Smooth muscle cell (in vitro differentiated cells): ENCODE data around the gene SPNS2. TPM values are rescaled to one million over a fixed set of nuclear protein-coding genes. Genes with fewer than 3 reads are reported as not detected.

Experiments
- DNase-seq: peaks from one replicate; lab custom pipeline; 2025; ENCODE audit not compliant: unreplicated experiment; lab: John Stamatoyannopoulos, UW
- H2AFZ ChIP-seq: fragments of 200-600 bp; sonication (generic); 2 replicates; pipeline ENCODE4 v1.6.0; 2016; ENCODE audit warnings: antibody characterized with exemption, low read depth, mild to moderate bottlenecking
- H3F3A ChIP-seq: fragments of 200-600 bp; sonication (generic); 2 replicates; pipeline ENCODE4 v1.6.0; 2017; ENCODE audit warnings: antibody characterized with exemption, low read depth
- H3K27ac ChIP-seq: fragments of 200-600 bp; sonication (generic); 2 replicates; pipeline ENCODE4 v1.5.1; 2016; ENCODE audit warnings: low read depth, mild to moderate bottlenecking
- H3K27me3 ChIP-seq: fragments of 200-600 bp; sonication (generic); 2 replicates; pipeline ENCODE4 v1.6.1; 2016; ENCODE audit warnings: low read depth, mild to moderate bottlenecking
- H3K36me3 ChIP-seq: fragments of 200-600 bp; sonication (generic); 2 replicates; pipeline ENCODE4 v1.5.1; 2016; ENCODE audit warnings: low read depth
- H3K4me1 ChIP-seq: fragments of 200-600 bp; sonication (generic); 2 replicates; pipeline ENCODE4 v1.5.1; 2016; ENCODE audit warnings: low read depth
- H3K4me2 ChIP-seq: fragments of 200-600 bp; sonication (generic); 2 replicates; pipeline ENCODE4 v1.6.0; 2016; ENCODE audit warnings: mild to moderate bottlenecking
- H3K4me3 ChIP-seq: fragments of 200-600 bp; sonication (generic); 2 replicates; pipeline ENCODE4 v1.5.1; 2016; ENCODE audit warnings: mild to moderate bottlenecking
- H3K79me2 ChIP-seq: fragments of 200-600 bp; sonication (generic); 2 replicates; pipeline ENCODE4 v1.6.0; 2016; ENCODE audit warnings: low read depth, mild to moderate bottlenecking
- H3K9ac ChIP-seq: fragments of 200-600 bp; sonication (generic); 2 replicates; pipeline ENCODE4 v1.6.0; 2016; ENCODE audit warnings: low read depth
- H3K9me3 ChIP-seq: fragments of 200-600 bp; sonication (generic); replicated peaks from 2 replicates; pipeline ENCODE4 v1.5.1; 2016; ENCODE audit warnings: low read depth
- H4K20me1 ChIP-seq: fragments of 200-600 bp; sonication (generic); 2 replicates; pipeline ENCODE4 v1.6.0; 2016; ENCODE audit warnings: low read depth
- WGBS: methylation state at CpG from one replicate; pipeline ENCODE4 v1.1.7; 2016; ENCODE audit warnings: low lambda C conversion rate; 5-methylcytosine and 5-hydroxymethylcytosine counted together
- polyA plus RNA-seq: library from polyadenylated mRNA; unstranded; fragments of >200 nt; fragmentation: Nextera tagmentation; extraction: Ambion mirVana; gene quantifications from 2 replicates; pipeline ENCODE4 v1.2.1, GENCODE V29; 2016
- total RNA-seq: library from RNA; depleted of rRNA; stranded (reverse); fragments of >200 nt; gene quantifications from 2 replicates; pipeline ENCODE4 v1.2.3, GENCODE V29; 2014
- TF ChIP-seq, protein P1 (sequence below): fragments of 200-600 bp; sonication (generic); IDR thresholded peaks from 2 replicates; pipeline ENCODE4 v1.5.1; 2017; ENCODE audit warnings: borderline replicate concordance, mild to moderate bottlenecking, antibody characterized with exemption; ENCODE audit not compliant: insufficient read depth, poor library complexity, severe bottlenecking

Gene SPNS2
- total and polyA plus RNA-seq, 2 experiments from 2014 or later: 5.1 to 16.5 TPM

DNA sequence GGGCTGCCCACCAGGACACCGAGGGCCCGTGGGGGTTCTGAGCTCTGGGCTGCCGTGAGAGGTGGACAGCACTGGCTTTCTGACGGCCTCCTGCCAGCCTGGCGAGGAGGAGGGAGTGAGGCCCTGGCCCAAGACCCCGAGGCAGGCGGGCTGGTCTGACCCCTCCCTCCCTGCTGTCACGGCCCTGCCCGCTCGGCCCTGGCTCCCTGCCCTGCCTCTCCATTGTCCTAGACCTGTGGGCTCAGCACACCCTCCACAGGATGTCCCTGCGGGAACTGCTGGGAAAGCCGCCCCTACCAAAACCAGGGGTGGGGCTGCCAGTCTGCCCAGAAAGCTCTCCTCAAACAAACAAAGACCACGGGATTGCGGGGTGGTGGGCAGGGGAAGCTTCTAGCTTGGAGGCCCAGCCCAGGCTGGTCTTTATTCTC lies 20.7 kb downstream of the SPNS2 start:
- no peak overlapping the region for H3K27ac ChIP-seq
- peaks cover 17% of the 10 kb centered on the region for H3K4me1 ChIP-seq
- H3K27me3 ChIP-seq: no peaks in the 10 kb centered on the region
- H3K9me3 ChIP-seq: no peaks in the 10 kb centered on the region
- DNase-seq: no peak
- 89% methylated on average over 12 of the region's 14 CpGs for WGBS
- H3K9ac ChIP-seq: no peak overlapping the region
- no peaks in the 10 kb centered on the region for H3K36me3 ChIP-seq
- H3K4me2 ChIP-seq: no peak overlapping the region
- TF ChIP-seq, protein P1, sequence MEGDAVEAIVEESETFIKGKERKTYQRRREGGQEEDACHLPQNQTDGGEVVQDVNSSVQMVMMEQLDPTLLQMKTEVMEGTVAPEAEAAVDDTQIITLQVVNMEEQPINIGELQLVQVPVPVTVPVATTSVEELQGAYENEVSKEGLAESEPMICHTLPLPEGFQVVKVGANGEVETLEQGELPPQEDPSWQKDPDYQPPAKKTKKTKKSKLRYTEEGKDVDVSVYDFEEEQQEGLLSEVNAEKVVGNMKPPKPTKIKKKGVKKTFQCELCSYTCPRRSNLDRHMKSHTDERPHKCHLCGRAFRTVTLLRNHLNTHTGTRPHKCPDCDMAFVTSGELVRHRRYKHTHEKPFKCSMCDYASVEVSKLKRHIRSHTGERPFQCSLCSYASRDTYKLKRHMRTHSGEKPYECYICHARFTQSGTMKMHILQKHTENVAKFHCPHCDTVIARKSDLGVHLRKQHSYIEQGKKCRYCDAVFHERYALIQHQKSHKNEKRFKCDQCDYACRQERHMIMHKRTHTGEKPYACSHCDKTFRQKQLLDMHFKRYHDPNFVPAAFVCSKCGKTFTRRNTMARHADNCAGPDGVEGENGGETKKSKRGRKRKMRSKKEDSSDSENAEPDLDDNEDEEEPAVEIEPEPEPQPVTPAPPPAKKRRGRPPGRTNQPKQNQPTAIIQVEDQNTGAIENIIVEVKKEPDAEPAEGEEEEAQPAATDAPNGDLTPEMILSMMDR: no peak
- no peak overlapping the region for H3K4me3 ChIP-seq
- no peaks in the 10 kb centered on the region for H3F3A ChIP-seq
- no peaks in the 10 kb centered on the region for H3K79me2 ChIP-seq
- H4K20me1 ChIP-seq: no peaks in the 10 kb centered on the region
- H2AFZ ChIP-seq: no peak overlapping the region

DNA sequence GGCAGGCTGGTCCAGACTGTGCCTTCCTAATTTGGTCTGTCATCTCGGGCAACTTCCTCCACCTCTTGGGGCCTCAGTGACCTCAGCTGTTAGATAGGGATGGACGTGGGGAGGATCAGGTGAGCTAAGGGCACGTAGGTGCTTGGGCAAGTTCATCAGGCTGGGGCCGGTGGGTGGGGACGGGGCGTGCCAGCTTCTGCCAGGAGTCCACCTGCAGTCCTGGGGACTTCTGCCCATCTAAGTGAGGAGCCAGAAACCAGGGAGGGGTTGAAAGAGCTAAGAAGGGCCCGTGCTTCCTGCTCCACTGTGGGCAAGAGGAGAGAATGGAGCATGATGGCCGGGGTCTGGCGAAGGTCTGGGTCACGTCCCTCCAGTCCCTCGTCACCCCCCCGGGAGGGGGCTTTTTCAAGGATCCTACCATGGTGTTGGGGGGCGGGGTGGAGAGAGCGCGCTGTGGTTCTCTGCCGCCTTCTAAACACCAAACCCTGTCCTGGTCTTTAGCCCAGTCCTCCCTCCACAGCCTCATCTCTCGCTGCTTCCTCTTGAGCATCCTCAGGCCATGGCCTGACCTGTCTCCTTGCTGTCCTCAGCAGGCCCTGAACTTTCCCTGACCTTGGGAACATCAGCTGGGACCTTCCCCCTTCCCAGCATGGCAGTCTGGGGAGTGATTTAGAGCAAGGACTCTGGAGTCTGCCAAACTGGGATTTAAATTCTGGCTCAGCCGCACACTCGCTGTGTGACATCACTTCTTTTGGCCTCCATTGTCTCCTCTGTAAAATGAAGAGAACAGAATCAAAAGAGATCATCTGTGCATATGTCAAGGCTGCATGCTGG lies 21.6 kb downstream of the SPNS2 start:
- Histone ChIP-seq H3K9ac (no peak overlapping the region), H3F3A (no peaks in the 10 kb centered on the region), H3K36me3 (no peaks in the 10 kb centered on the region), H3K27me3 (no peaks in the 10 kb centered on the region), H2AFZ (no peak overlapping the region), H3K79me2 (no peaks in the 10 kb centered on the region), H3K27ac (no peak overlapping the region), H3K4me3 (no peak overlapping the region), H4K20me1 (no peaks in the 10 kb centered on the region), H3K9me3 (no peaks in the 10 kb centered on the region), H3K4me2 (no peak overlapping the region), H3K4me1 (peaks cover 13% of the 10 kb centered on the region)
- 94% methylated on average over 19 of the region's 19 CpGs for WGBS
- DNase-seq: no peak
- TF ChIP-seq, protein P1: no peak

DNA sequence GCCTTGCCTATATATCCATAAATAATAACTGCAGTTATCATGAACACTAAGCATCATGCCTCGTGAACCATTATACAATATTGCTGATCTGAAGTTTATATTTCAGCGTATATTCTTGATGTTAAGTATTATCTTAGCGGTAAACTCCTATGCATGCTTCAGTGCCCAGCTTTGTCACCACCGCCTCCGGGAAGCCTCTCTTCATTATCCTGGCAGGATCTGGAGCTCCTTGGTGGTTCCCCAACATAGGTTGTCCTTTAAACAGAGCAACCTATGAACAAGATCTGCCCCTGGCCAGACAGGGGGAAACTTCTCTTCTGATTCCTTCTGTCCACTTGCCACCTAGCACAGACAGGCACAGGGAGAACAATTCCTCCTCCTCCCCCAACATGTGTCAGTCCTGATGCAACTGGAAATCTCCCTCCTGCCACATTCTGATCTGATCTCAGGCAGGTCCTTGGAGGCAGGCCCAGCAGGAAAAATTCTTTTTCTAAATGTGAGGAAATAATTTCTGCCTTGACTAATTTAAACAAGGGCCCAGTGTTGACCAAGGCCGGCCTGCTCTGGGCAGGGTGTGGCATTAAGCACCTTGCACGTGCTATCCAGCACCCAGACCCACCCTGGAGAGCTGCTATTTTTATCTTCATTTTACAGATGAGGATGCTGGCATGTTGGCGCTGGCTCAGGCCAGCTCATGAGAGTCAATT lies 22.4 kb downstream of the SPNS2 start:
- no peaks in the 10 kb centered on the region for H4K20me1 ChIP-seq
- 94% methylated on average over 8 of the region's 8 CpGs for WGBS
- no peak overlapping the region for H2AFZ ChIP-seq
- TF ChIP-seq, protein P1: no peak
- peaks cover 8% of the 10 kb centered on the region for H3K4me1 ChIP-seq
- H3F3A ChIP-seq: no peaks in the 10 kb centered on the region
- H3K4me3 ChIP-seq: no peak overlapping the region
- no peak for DNase-seq
- H3K36me3 ChIP-seq: no peaks in the 10 kb centered on the region
- no peaks in the 10 kb centered on the region for H3K79me2 ChIP-seq
- H3K27me3 ChIP-seq: no peaks in the 10 kb centered on the region
- H3K9me3 ChIP-seq: no peaks in the 10 kb centered on the region
- H3K27ac ChIP-seq: no peak overlapping the region
- no peak overlapping the region for H3K4me2 ChIP-seq
- H3K9ac ChIP-seq: no peak overlapping the region
